ENCODE data around the gene SRL. TPM values are rescaled to one million over a fixed set of nuclear protein-coding genes. Genes with fewer than 3 reads are reported as not detected.

Gene SRL
- total and polyA plus RNA-seq, 2 of the 13 experiments (the other 11 are each of a cell fraction or from before 2014, with no cell fraction given): 0.05 TPM; not detected in 1

GRCh38 chr16:4183237-4184037 lies 58.4 kb downstream of the SRL start (continued):
- TF ChIP-seq, protein P1, sequence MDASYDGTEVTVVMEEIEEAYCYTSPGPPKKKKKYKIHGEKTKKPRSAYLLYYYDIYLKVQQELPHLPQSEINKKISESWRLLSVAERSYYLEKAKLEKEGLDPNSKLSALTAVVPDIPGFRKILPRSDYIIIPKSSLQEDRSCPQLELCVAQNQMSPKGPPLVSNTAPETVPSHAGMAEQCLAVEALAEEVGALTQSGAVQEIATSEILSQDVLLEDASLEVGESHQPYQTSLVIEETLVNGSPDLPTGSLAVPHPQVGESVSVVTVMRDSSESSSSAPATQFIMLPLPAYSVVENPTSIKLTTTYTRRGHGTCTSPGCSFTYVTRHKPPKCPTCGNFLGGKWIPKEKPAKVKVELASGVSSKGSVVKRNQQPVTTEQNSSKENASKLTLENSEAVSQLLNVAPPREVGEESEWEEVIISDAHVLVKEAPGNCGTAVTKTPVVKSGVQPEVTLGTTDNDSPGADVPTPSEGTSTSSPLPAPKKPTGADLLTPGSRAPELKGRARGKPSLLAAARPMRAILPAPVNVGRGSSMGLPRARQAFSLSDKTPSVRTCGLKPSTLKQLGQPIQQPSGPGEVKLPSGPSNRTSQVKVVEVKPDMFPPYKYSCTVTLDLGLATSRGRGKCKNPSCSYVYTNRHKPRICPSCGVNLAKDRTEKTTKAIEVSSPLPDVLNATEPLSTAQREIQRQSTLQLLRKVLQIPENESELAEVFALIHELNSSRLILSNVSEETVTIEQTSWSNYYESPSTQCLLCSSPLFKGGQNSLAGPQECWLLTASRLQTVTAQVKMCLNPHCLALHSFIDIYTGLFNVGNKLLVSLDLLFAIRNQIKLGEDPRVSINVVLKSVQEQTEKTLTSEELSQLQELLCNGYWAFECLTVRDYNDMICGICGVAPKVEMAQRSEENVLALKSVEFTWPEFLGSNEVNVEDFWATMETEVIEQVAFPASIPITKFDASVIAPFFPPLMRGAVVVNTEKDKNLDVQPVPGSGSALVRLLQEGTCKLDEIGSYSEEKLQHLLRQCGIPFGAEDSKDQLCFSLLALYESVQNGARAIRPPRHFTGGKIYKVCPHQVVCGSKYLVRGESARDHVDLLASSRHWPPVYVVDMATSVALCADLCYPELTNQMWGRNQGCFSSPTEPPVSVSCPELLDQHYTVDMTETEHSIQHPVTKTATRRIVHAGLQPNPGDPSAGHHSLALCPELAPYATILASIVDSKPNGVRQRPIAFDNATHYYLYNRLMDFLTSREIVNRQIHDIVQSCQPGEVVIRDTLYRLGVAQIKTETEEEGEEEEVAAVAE (CRISPR knock-in tag; IDR thresholded peaks at IDR 0.05; ENCODE audit: borderline replicate concordance): no peak
- TF ChIP-seq CEBPG (CRISPR knock-in tag; IDR thresholded peaks at IDR 0.05) (no peak; the same call in 1 of the 2 replicates), ZNF407 (CRISPR knock-in tag; IDR thresholded peaks at IDR 0.05; ENCODE audit: not compliant biosample characterization) (peak; percentile 74), ZNF607 (CRISPR knock-in tag; IDR thresholded peaks at IDR 0.05; ENCODE audit: borderline replicate concordance) (peak; percentile 91), EHMT2 (IDR thresholded peaks at IDR 0.05; ENCODE audit: borderline replicate concordance, low read depth, low read length) (no peak), PBX3 (CRISPR knock-in tag; IDR thresholded peaks at IDR 0.05; ENCODE audit: borderline replicate concordance) (no peak), ZNF451 (CRISPR knock-in tag; IDR thresholded peaks at IDR 0.05) (peak; percentile 89; the same call in 1 of the 2 replicates)
- TF ChIP-seq, protein P2, sequence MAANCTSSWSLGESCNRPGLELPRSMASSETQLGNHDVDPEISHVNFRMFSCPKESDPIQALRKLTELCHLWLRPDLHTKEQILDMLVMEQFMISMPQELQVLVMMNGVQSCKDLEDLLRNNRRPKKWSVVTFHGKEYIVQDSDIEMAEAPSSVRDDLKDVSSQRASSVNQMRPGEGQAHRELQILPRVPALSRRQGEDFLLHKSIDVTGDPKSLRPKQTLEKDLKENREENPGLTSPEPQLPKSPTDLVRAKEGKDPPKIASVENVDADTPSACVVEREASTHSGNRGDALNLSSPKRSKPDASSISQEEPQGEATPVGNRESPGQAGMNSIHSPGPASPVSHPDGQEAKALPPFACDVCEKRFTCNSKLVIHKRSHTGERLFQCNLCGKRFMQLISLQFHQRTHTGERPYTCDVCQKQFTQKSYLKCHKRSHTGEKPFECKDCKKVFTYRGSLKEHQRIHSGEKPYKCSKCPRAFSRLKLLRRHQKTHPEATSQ (CRISPR knock-in tag; IDR thresholded peaks at IDR 0.05; ENCODE audit: borderline replicate concordance): peak; percentile 85; the same call in 1 of the 2 replicates
- TF ChIP-seq, protein P3, sequence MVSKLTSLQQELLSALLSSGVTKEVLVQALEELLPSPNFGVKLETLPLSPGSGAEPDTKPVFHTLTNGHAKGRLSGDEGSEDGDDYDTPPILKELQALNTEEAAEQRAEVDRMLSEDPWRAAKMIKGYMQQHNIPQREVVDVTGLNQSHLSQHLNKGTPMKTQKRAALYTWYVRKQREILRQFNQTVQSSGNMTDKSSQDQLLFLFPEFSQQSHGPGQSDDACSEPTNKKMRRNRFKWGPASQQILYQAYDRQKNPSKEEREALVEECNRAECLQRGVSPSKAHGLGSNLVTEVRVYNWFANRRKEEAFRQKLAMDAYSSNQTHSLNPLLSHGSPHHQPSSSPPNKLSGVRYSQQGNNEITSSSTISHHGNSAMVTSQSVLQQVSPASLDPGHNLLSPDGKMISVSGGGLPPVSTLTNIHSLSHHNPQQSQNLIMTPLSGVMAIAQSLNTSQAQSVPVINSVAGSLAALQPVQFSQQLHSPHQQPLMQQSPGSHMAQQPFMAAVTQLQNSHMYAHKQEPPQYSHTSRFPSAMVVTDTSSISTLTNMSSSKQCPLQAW (CRISPR knock-in tag; IDR thresholded peaks at IDR 0.05): peak; percentile 82; the same call in 1 of the 2 replicates

All from HepG2 (cell line).